Nephron progenitor cell (in vitro differentiated cells): ENCODE data around the gene REV1.

Experiments
- DNase-seq: peaks from one replicate; pipeline ENCODE4 v3.0.0; 2021
- H3K27ac Mint-ChIP-seq: 2 replicates; pipeline ENCODE4 v1.8.0; 2021; ENCODE audit warnings: mild to moderate bottlenecking, moderate library complexity, mixed read lengths
- H3K27me3 Mint-ChIP-seq: 2 replicates; pipeline ENCODE4 v1.8.0; 2021; ENCODE audit warnings: mild to moderate bottlenecking, low read depth, mixed read lengths; ENCODE audit not compliant: poor library complexity
- H3K36me3 Mint-ChIP-seq: 2 replicates; pipeline ENCODE4 v1.8.0; 2021; ENCODE audit warnings: low read depth, mixed read lengths
- H3K4me1 Mint-ChIP-seq: 2 replicates; pipeline ENCODE4 v1.8.0; 2021; ENCODE audit warnings: mixed read lengths
- H3K4me3 Mint-ChIP-seq: 2 replicates; pipeline ENCODE4 v1.8.0; 2021; ENCODE audit warnings: mild to moderate bottlenecking, moderate library complexity, mixed read lengths
- H3K9me3 Mint-ChIP-seq: 2 replicates; pipeline ENCODE4 v1.8.0; 2021; ENCODE audit warnings: mild to moderate bottlenecking, moderate library complexity, mixed read lengths
- TF ChIP-seq, protein P1 (sequence below): fragments of 200-600 bp; sonication (generic); IDR thresholded peaks from 2 replicates; pipeline ENCODE4 v1.5.0; 2021; ENCODE audit warnings: antibody characterized with exemption

Gene REV1

DNA sequence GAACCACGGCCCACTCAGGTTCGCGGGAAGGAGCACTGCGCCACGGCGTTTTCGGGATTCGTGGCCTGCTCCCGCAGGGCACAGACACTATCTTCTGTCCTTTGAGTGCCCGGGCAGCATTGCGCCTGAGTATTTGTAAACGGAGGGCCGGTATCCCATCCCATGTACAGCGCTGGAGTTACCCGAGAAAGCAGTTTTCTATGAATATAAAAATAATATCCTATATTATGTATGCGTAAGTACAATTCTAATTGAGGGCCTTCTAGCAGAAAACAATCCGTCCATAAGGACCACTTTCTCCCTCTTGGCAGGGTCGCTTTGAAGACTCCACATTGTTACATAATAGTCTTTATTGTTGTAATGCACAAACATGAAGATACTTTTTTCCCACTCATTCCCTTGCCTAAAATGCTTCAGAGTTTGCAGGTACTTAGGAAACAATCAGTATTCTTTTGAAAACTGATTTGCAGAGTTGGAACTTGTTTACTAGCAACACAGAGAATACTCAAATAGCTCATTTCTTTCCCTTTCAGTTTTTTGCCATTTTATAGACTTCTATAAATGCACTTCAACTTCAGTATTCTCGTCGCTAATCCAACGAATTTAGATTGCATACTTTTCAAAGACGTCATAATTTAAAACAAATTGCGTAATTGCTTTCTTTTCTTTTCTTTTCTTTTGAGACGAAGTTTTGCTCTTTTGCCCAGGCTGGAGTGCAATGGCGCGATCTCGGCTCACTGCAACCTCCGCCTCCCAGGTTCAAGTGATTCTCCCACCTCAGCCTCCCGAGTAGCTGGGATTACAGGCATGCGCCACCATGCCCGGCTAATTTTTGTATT, 1.0 kb upstream of the REV1 start:
- TF ChIP-seq, protein P1, sequence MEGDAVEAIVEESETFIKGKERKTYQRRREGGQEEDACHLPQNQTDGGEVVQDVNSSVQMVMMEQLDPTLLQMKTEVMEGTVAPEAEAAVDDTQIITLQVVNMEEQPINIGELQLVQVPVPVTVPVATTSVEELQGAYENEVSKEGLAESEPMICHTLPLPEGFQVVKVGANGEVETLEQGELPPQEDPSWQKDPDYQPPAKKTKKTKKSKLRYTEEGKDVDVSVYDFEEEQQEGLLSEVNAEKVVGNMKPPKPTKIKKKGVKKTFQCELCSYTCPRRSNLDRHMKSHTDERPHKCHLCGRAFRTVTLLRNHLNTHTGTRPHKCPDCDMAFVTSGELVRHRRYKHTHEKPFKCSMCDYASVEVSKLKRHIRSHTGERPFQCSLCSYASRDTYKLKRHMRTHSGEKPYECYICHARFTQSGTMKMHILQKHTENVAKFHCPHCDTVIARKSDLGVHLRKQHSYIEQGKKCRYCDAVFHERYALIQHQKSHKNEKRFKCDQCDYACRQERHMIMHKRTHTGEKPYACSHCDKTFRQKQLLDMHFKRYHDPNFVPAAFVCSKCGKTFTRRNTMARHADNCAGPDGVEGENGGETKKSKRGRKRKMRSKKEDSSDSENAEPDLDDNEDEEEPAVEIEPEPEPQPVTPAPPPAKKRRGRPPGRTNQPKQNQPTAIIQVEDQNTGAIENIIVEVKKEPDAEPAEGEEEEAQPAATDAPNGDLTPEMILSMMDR, result no peak
- H3K27ac Mint-ChIP-seq, result peak overlapping the region; percentile 71

DNA sequence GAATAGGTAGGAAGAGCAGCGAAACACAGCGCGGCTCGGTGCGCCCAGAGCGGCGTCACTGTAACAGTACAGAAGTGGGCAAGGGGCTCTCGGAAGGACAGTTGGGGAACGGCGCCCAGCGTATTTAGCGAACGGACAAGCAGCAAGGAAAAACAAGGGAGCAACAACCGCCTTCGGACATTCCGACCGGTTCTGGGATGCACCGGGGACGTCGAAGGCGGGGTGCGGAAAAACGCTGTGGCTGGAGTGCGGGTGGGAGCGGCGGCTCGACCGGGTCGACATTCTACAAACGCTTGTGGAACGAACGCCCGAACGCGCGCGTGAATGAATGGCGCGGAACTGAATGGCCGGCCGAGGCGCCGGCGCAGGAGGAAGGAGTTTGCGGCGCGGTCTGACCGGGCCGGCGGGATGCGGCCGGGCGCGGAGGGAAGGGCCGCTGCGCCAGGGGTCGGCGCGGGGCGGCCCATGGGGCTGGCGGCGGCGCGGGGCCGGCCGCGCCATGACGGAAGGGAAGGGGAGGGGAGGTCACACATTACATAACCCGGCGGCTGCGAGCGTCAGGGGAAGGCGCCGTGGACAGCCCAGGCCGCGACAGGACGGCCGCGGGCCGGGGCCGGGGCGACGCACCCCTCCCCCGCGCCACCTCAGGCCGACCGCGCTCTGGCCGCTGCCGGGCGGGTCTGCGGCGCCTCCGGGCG, 605 bp downstream of the REV1 start:
- peak overlapping the region; percentile 99 for H3K27ac Mint-ChIP-seq
- TF ChIP-seq, protein P1, result no peak
- peak; percentile 77 for DNase-seq
- no peaks in the 10 kb centered on the region for H3K9me3 Mint-ChIP-seq
- H3K4me1 Mint-ChIP-seq, result peaks cover 48% of the 10 kb centered on the region
- H3K4me3 Mint-ChIP-seq, result peak overlapping the region; percentile 95
- no peaks in the 10 kb centered on the region for H3K36me3 Mint-ChIP-seq
- peaks cover 12% of the 10 kb centered on the region for H3K27me3 Mint-ChIP-seq

More for the DNA sequence above, 1.0 kb upstream of the REV1 start:
- H3K4me1 Mint-ChIP-seq, result peaks cover 44% of the 10 kb centered on the region
- H3K4me3 Mint-ChIP-seq, result peak overlapping the region; percentile 88
- DNase-seq, result no peak
- H3K36me3 Mint-ChIP-seq, result no peaks in the 10 kb centered on the region
- H3K9me3 Mint-ChIP-seq, result no peaks in the 10 kb centered on the region
- H3K27me3 Mint-ChIP-seq, result peaks cover 12% of the 10 kb centered on the region

DNA sequence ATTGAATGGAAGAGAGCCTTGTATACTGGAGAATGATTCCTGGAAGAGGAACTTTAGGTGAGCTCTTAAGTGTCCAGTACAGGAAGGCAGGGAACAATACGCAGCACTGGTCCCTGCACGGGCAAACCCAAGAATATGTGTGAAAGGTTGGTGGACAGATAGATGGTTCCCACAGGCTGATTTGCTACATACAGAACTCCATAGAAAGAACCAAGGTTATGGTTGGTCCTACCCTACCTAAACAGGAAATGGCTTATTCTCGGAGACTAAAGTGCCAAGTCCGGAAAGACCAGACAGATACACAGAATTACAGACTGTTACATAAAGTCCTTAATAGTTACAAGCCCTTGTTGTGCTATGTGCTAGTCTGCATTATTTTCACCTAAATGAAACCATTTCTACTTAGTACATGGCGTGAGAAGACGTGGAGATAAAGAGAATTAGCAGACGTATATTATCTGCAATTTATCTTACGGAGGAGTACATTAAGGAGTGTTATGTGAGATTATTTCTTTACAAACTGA, 1.2 kb downstream of the REV1 start:
- Mint-ChIP-seq H3K27ac (peak overlapping the region; percentile 99), H3K4me1 (peaks cover 48% of the 10 kb centered on the region), H3K9me3 (no peaks in the 10 kb centered on the region), H3K27me3 (peaks cover 9% of the 10 kb centered on the region), H3K36me3 (no peaks in the 10 kb centered on the region), H3K4me3 (peak overlapping the region; percentile 95)
- TF ChIP-seq, protein P1, result no peak
- DNase-seq, result no peak

DNA sequence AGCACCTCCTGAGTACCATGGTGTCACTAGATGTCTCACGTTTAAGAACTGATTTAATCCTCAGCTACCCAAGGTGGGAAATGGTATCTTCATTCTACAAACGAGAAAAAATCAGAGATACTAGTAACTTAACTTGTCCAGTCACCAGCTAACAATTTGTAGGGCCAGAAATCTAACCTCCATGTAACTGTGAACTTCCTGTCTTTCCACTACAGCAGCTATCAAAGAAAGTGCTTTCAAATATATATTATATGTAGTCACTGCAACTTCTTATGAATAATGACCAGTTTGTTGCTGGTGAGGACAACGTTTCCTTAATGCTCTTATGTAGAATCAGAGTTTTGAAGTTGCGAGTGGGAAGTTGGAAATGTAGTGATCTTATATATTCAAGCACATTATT, 1.9 kb downstream of the REV1 start:
- Mint-ChIP-seq H3K4me3 (no peak overlapping the region), H3K36me3 (no peaks in the 10 kb centered on the region), H3K9me3 (no peaks in the 10 kb centered on the region), H3K27ac (no peak overlapping the region), H3K27me3 (peaks cover 9% of the 10 kb centered on the region), H3K4me1 (peaks cover 48% of the 10 kb centered on the region)
- DNase-seq, result no peak
- TF ChIP-seq, protein P1, result no peak

DNA sequence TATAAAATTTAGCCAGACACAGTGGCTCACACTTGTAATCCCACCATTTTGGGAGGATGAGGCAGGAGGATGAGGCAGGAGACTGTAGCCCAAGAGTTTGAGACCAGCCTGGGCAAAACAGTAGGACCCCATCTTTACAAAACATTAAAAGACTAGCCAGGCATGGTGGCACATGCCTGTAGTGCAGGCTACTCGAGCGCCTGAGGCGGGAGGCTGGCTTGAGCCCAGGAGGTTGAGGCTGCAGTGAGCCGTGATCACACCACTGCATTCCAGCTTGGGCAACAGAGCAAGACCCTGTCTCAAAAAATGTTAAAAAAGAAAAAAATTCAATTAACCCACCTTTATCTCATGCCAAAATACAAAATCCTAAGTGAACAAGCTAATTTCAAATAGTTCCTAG, 4.0 kb downstream of the REV1 start:
- no peak for DNase-seq
- Mint-ChIP-seq H3K4me3 (peak overlapping the region; percentile 50), H3K9me3 (no peaks in the 10 kb centered on the region), H3K27ac (peak overlapping the region; percentile 22), H3K27me3 (no peaks in the 10 kb centered on the region), H3K36me3 (peaks cover 11% of the 10 kb centered on the region), H3K4me1 (peaks cover 65% of the 10 kb centered on the region)
- TF ChIP-seq, protein P1, result no peak
